Kidney (tissue), 14 donors: ENCODE data around the gene SUMO4. TPM values are rescaled to one million over a fixed set of nuclear protein-coding genes. Genes with fewer than 3 reads are reported as not detected.

Experiments
- DNase-seq, 5 donors: peaks; one replicate each; pipeline ENCODE4 v3.0.0-alpha.2; 2013 to 2020
- FAIRE-seq: peaks from 2 replicates; lab custom pipeline; 2012; peaks lifted over from hg19 to GRCh38; lab: Jason Lieb, UNC
- H3K27ac ChIP-seq, 2 donors: one replicate each; pipeline ENCODE4 v1.7.0; 2013; ENCODE audit warnings: low read depth in 2 of 2, low read length in 2 of 2, inconsistent platforms in 1 of 2
- H3K27me3 ChIP-seq: one replicate; pipeline ENCODE4 v1.7.1; 2013; ENCODE audit warnings: low read length, inconsistent platforms; ENCODE audit not compliant: control insufficient read depth, insufficient read depth
- H3K36me3 ChIP-seq, 3 donors: one replicate each; pipeline versions ENCODE4 v1.7.0 to v1.7.1; 2013; ENCODE audit warnings: low read length in 3 of 3, control low read depth in 1 of 3, inconsistent platforms in 1 of 3; ENCODE audit not compliant: insufficient read depth in 3 of 3, control insufficient read depth in 2 of 3
- H3K4me1 ChIP-seq, 3 donors: one replicate each; pipeline versions ENCODE4 v1.7.0 to v1.7.1; 2013; ENCODE audit warnings: low read length in 3 of 3, inconsistent platforms in 1 of 3, low read depth in 1 of 3; ENCODE audit not compliant: control insufficient read depth in 2 of 3, insufficient read depth in 2 of 3
- H3K4me3 ChIP-seq, 3 donors: one replicate each; pipeline versions ENCODE4 v1.7.0 to v1.8.1; 2013; ENCODE audit warnings: low read length in 3 of 3, control low read depth in 1 of 3, inconsistent platforms in 1 of 3
- H3K9ac ChIP-seq, 3 donors: one replicate each; pipeline versions ENCODE4 v1.7.0 to v1.7.1; 2013; ENCODE audit warnings: low read length in 3 of 3, control low read depth in 1 of 3, inconsistent platforms in 1 of 3
- H3K9me3 ChIP-seq, 3 donors: one replicate each; pipeline versions ENCODE4 v1.7.0 to v1.7.1; 2013; ENCODE audit warnings: low read length in 3 of 3, control low read depth in 1 of 3, inconsistent platforms in 1 of 3; ENCODE audit not compliant: control insufficient read depth in 2 of 3, insufficient read depth in 1 of 3
- CTCF ChIP-seq: IDR thresholded peaks from 3 replicates; pipeline ENCODE4 v1.5.1; 2012; ENCODE audit warnings: mild to moderate bottlenecking, moderate library complexity, borderline replicate concordance; ENCODE audit not compliant: insufficient read depth; ENCODE audit errors: extremely low read depth
- intact Hi-C: fragments of 100-400 bp; cut with DNase I; formaldehyde crosslinking; loops from one replicate; pipeline ENCODE4 v1.11.1; 2022
- polyA plus RNA-seq: library from polyadenylated mRNA; stranded (reverse); fragments of 350-450 nt; fragmentation: Illumina TruSeq; extraction: RNeasy Lipid Tissue Mini Kit (QIAGEN cat#74804); gene quantifications from one replicate; pipeline ENCODE4 v1.2.3, GENCODE V29; 2014; ENCODE audit warnings: low read depth, low replicate concordance; ENCODE audit not compliant: insufficient read depth
- total RNA-seq: library from RNA; stranded (reverse); fragmentation: NEBNext Ultra II Directional; extraction: Animal tissue kit (Norgen Biotek cat#: 25700); gene quantifications from one replicate; pipeline ENCODE4 v1.2.1, GENCODE V29; 2021
- donor health status: control.
- donor health status: control.
- donor health status: control.
- donor health status: control.
- donor health status: control.
- donor health status: DM: yes; HTN: yes; CAD: no.
- donor health status: Normal renal cell carcinoma (clear cell type).

The SUMO4 gene
- total and polyA plus RNA-seq, 2 donors from 2014 or later = 1.9 TPM; not detected in 1

GRCh38 chr6:149445095-149445466 lies 45.0 kb downstream of the SUMO4 start:
- no peak for TF ChIP-seq CTCF
- no peak overlapping the region for H3K4me3 ChIP-seq
- FAIRE-seq = no peak
- no peak overlapping the region for H3K27ac ChIP-seq
- no peaks in the 10 kb centered on the region for H3K36me3 ChIP-seq
- intact Hi-C loops = no loop called here
- H3K9ac ChIP-seq = no peak overlapping the region
- H3K27me3 ChIP-seq = no peaks in the 10 kb centered on the region
- H3K9me3 ChIP-seq = no peaks in the 10 kb centered on the region
- peaks cover 2 to 25% (median 12%) of the 10 kb centered on the region in 3 donors for H3K4me1 ChIP-seq
- DNase-seq = no peak

- FAIRE-seq (no peak), DNase-seq (no peak)
- no peak overlapping the region for H3K9ac ChIP-seq
These were observed 45.5 kb downstream of the SUMO4 start for GRCh38 chr6:149445573-149445972.

GRCh38 chr6:149446791-149447376 lies 46.8 kb downstream of the SUMO4 start:
- Histone ChIP-seq H3K9ac (no peak overlapping the region), H3K27me3 (no peaks in the 10 kb centered on the region), H3K4me3 (no peak overlapping the region), H3K27ac (no peak overlapping the region), H3K9me3 (no peaks in the 10 kb centered on the region), H3K4me1 (peaks cover 0 to 19% (median 2%) of the 10 kb centered on the region in 3 donors), H3K36me3 (no peaks in the 10 kb centered on the region)
- TF ChIP-seq CTCF = no peak
- intact Hi-C loops = no loop called here
- DNase-seq = no peak
- FAIRE-seq = no peak

More at GRCh38 chr6:149445573-149445972, 45.5 kb downstream of the SUMO4 start:
- no peaks in the 10 kb centered on the region for H3K36me3 ChIP-seq
- no peaks in the 10 kb centered on the region for H3K27me3 ChIP-seq
- no peak for TF ChIP-seq CTCF
- H3K4me1 ChIP-seq = peaks cover 2 to 27% (median 10%) of the 10 kb centered on the region in 3 donors
- H3K27ac ChIP-seq = no peak overlapping the region
- no peaks in the 10 kb centered on the region for H3K9me3 ChIP-seq
- intact Hi-C loops = no loop called here
- no peak overlapping the region for H3K4me3 ChIP-seq
